Colonic mucosa (tissue), 4 donors: Measurements from ENCODE around the gene C4orf36. TPM values are rescaled to one million over a fixed set of nuclear protein-coding genes. Genes with fewer than 3 reads are reported as not detected.

Experiments
- DNase-seq: peaks from one replicate; pipeline ENCODE4 v3.0.0-alpha.2; 2020
- H3K27ac ChIP-seq: fragments of 200-600 bp; one replicate; pipeline ENCODE4 v1.8.0; 2021
- H3K27me3 ChIP-seq: fragments of 200-600 bp; one replicate; pipeline ENCODE4 v1.8.0; 2021
- H3K36me3 ChIP-seq: fragments of 200-600 bp; one replicate; pipeline ENCODE4 v1.8.0; 2021
- H3K4me1 ChIP-seq: fragments of 200-600 bp; one replicate; pipeline ENCODE4 v1.8.0; 2021; ENCODE audit warnings: mild to moderate bottlenecking
- H3K4me3 ChIP-seq: fragments of 200-600 bp; one replicate; pipeline ENCODE4 v1.8.0; 2021
- H3K9ac ChIP-seq, 2 donors: one replicate each; pipeline ENCODE4 v1.7.0; 2013; ENCODE audit warnings: control low read depth in 2 of 2, low read depth in 2 of 2, low read length in 2 of 2
- H3K9me3 ChIP-seq: fragments of 200-600 bp; one replicate; pipeline ENCODE4 v1.8.0; 2021
- intact Hi-C: fragments of 100-400 bp; cut with DNase I; formaldehyde crosslinking; loops from one replicate; pipeline ENCODE4 v1.14.1; 2022
- total RNA-seq, 2 donors: library from RNA; stranded (reverse); fragmentation: NEBNext Ultra II Directional in 1 of 2; extraction: Animal tissue kit (Norgen Biotek cat#: 25700) in 1 of 2; gene quantifications; one replicate each; pipeline ENCODE4 v1.2.1, GENCODE V29; 2021
- TF ChIP-seq, protein P1 (sequence below): fragments of 200-600 bp; IDR thresholded peaks from one replicate; pipeline ENCODE4 v1.8.0; 2022; ENCODE audit warnings: antibody characterized with exemption, mild to moderate bottlenecking
- donor health status: healthy.
- donor health status: DM: no; HTN: no; CAD: no.
- donor health status: DM: no; HTN: no; CAD: no.

C4orf36 gene, protein sequence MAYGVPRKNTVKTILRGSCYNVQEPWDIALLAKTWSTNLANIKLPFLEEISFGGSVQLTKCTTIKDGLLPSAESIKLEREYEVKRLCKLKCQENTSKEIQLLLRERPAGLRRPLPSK
- under 1 TPM in 1 of 2 donors, not detected in 1; 0.54 TPM for total RNA-seq

DNA sequence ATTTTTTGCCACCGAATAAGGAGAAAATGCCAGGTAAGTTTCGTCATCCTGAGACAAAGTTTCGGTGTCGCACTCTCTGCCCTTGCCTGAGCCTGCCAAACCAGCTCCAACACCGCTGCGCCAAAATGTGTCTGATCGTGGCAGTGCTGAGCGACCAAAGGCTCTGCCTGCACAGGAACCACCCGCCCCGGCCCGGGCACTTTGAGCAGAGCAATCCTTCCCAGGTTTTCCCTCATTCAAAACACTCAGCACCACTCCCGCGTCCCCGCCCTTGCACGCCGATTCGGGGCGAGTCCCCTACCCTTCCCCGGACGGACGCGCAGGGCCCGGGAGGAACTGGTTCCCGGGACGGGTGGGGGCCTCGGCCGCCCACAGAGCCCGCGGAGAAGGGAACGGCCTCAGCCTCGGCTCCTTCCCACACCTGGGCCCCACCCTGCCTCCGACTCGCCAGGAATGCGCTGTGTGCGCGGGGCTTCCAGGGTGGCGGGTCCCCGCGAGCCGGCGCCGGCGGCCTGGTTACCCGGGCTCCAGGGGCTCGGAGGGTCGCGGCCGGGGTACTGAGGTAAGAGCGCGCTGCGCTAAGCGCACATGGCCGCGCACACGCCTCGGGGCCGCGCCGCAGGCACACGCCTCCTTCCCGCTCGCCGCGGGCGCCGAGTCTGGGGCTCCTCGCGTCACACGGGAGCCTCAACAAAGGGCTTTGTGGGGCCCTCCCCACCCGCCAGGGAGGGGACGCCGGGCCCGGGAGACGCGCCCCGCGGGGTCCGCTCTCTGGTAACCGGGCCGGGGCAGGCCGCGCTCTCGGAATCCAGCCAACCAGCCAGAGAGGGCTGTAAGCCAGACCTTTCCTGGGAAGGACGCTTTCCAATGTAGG is at the start of gene C4orf36:
Gene C4orf36, minus strand, starts transcription at position 661 of the 874 bp plus-strand sequence. CDS start 902 bp downstream, outside the sequence.
- peak; percentile 80 for DNase-seq
- H3K4me3 ChIP-seq, result peak within 1 kb of the TSS; percentile 88
- no peaks in the 10 kb centered on the region for H3K9me3 ChIP-seq
- TF ChIP-seq, protein P1, sequence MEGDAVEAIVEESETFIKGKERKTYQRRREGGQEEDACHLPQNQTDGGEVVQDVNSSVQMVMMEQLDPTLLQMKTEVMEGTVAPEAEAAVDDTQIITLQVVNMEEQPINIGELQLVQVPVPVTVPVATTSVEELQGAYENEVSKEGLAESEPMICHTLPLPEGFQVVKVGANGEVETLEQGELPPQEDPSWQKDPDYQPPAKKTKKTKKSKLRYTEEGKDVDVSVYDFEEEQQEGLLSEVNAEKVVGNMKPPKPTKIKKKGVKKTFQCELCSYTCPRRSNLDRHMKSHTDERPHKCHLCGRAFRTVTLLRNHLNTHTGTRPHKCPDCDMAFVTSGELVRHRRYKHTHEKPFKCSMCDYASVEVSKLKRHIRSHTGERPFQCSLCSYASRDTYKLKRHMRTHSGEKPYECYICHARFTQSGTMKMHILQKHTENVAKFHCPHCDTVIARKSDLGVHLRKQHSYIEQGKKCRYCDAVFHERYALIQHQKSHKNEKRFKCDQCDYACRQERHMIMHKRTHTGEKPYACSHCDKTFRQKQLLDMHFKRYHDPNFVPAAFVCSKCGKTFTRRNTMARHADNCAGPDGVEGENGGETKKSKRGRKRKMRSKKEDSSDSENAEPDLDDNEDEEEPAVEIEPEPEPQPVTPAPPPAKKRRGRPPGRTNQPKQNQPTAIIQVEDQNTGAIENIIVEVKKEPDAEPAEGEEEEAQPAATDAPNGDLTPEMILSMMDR, result no peak
- H3K27me3 ChIP-seq, result no peaks in the 10 kb centered on the region
- intact Hi-C loops, result no loop called here
- no peaks in the 10 kb centered on the region for H3K4me1 ChIP-seq
- H3K9ac ChIP-seq, result peak within 1 kb of the TSS; percentile 42 to 72
- peak within 1 kb of the TSS; percentile 53 for H3K27ac ChIP-seq
- H3K36me3 ChIP-seq, result no peaks in the 10 kb centered on the region

DNA sequence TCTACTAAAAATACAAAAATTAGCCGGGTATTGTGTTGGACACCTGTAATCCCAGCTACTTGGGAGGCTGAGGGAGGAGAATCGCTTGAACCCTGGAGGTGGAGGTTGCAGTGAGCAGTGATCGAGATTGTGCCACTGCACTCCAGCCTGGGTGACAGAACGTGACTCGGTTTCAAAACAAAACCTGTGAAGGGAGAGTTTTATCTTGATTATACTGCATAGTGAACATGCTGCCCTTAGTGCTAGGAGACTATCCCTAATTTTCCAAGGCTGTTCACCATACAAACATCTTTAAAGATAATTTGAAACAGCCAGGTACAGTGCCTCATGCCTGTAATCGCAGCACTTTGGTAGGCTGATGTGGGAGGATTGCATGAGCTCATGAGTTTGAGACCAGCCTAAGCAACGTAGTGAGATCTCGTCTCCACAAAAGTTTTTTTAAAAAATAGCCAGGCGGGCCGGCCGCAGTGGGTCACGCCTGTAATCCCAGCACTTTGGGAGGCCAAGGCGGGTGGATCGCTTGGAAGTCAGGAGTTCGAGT is 48.8 kb upstream of the C4orf36 start:
- Histone ChIP-seq H3K9ac (no peak overlapping the region), H3K4me3 (no peak overlapping the region), H3K36me3 (no peaks in the 10 kb centered on the region), H3K27ac (no peak overlapping the region), H3K9me3 (no peaks in the 10 kb centered on the region), H3K4me1 (peaks cover 10% of the 10 kb centered on the region), H3K27me3 (no peaks in the 10 kb centered on the region)
- no peak for DNase-seq
- TF ChIP-seq, protein P1, result no peak
- intact Hi-C loops, result no loop called here

DNA sequence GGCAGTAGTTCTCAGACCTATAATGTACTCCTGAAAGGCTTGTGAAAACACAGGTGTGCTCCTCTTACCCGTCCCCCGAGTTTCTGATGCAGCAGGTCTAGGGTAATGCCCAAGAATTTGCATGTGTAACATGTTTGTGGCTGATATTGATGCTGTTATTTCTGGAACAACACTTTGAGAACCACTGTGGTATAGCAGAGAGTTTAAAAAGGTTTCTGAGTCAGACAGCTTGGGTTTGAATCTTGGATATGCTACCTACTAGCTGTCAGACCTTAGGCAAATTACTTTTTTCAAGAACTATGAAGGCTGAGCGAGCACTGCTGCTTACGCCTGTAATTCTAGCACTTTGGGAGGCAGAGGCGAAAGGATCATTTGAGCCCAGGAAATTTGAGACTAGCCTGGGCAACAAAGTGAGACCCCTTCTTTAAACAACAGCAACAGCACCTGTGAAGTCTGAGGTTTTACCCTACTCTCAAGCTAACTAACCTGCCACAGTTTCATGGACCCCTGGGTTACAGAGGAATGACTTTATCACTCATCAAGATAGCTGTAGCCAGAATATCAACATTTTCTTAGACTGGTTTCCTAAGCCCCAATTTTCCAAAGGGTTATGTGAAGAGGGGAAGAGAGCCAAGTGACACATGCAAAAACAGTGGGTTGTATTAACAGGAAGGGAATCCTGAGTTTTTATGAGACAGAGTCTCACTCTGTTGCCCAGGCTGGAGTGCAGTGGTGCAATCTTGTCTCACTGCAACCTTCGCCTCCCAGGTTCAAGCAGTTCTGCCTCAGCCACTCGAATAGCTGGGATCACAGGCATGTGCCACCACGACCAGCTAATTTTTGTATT is 47.7 kb upstream of the C4orf36 start:
- no peak for DNase-seq
- Histone ChIP-seq H3K4me3 (no peak overlapping the region), H3K27ac (peak overlapping the region; percentile 16), H3K4me1 (peaks cover 10% of the 10 kb centered on the region), H3K27me3 (no peaks in the 10 kb centered on the region), H3K9ac (peak overlapping the region in 1 of 2 donors; percentile 62), H3K9me3 (no peaks in the 10 kb centered on the region), H3K36me3 (no peaks in the 10 kb centered on the region)
- intact Hi-C loops, result no loop called here
- TF ChIP-seq, protein P1, result no peak

DNA sequence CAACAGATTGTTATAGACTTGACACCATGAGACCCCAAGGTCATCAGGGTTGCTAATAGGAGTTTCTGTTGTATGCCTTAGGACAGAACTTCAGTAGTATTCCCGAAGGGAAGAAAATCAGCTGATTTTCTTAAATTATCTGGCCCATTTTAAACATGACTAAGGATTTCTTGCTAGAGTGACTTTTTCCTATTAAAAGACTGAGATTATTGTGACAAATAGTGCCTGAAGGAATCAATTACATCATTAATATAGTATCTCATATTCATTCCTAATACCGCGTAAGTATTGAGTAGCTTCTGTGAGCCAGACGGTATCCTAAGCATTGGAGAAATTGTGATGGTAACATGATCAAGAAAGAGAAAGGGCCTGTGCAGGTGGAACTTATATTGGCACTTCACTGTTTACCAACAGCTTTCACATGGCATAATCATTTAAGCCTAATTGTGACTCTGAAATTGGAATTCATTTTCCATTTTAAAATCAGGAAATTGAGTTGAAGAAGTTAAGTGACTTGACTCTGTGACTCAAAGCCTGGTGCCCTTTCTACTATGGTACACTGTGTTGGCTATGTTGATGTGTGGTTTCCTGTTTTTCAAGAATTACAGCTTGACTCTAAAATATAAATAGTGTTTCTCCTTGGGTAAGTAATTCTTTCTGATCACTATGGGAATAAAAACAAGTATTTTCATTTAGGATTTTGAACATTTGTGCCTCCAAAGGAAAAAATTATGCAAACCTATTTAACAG is 46.7 kb upstream of the C4orf36 start:
- no peaks in the 10 kb centered on the region for H3K27me3 ChIP-seq
- H3K9ac ChIP-seq, result no peak overlapping the region
- H3K4me1 ChIP-seq, result peaks cover 10% of the 10 kb centered on the region
- intact Hi-C loops, result no loop called here
- H3K9me3 ChIP-seq, result no peaks in the 10 kb centered on the region
- no peak for DNase-seq
- no peaks in the 10 kb centered on the region for H3K36me3 ChIP-seq
- no peak overlapping the region for H3K4me3 ChIP-seq
- TF ChIP-seq, protein P1, result no peak
- H3K27ac ChIP-seq, result peak overlapping the region; percentile 24
